PFSK-1 (cell line): ENCODE measurements around the gene SAA2.

Source experiments
- FOXP2 ChIP-seq: optimal IDR thresholded peaks from 2 replicates; pipeline ENCODE3; 2011; ENCODE audit warnings: borderline replicate concordance, control low read depth, inconsistent platforms; ENCODE audit not compliant: insufficient read depth; ENCODE audit errors: extremely low read length, extremely low read depth
- POLR2AphosphoS5 ChIP-seq: IDR thresholded peaks from 2 replicates; pipeline ENCODE4 v1.6.1; 2012; ENCODE audit warnings: low read depth, mild to moderate bottlenecking, control low read depth, low read length, moderate library complexity
- SIN3A ChIP-seq: IDR thresholded peaks from 2 replicates; pipeline ENCODE4 v1.6.1; 2012; ENCODE audit warnings: mild to moderate bottlenecking, low read length, moderate library complexity, borderline replicate concordance; ENCODE audit not compliant: insufficient read depth
- TAF1 ChIP-seq: IDR thresholded peaks from 2 replicates; pipeline ENCODE4 v1.6.1; 2012; ENCODE audit warnings: low read length, control low read depth, borderline replicate concordance; ENCODE audit not compliant: insufficient read depth
- TF ChIP-seq, protein P1 (sequence below), 2 experiments: IDR thresholded peaks; 2 replicates each; pipeline versions ENCODE4 v1.6.1 to v1.8.0; 2011 to 2012; ENCODE audit warnings: low read depth in 2 of 2, low read length in 2 of 2, control low read depth in 1 of 2, inconsistent platforms in 1 of 2, mild to moderate bottlenecking in 1 of 2, moderate library complexity in 1 of 2; ENCODE audit not compliant: insufficient read depth in 1 of 2

The SAA2 gene

DNA sequence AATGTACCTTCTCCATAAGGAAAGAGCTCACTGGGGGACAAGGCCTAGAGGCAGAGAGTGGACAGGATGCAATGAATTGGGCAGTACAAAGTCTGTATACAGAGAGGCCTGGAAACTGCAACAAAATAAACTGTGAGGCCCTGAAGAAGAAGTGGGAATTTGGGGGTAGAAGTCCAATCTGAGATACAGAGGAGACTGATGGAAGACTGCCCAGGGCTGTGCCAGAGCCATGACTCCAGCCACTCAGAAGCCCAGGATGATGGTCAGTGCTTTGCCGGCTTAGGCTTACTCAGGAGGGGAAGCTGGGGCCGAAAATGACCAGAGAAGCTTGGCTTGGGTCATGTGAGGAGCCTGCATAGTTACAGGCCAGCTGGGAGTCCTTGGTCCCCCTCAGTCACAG lies 17.6 kb downstream of the SAA2 start:
- TF ChIP-seq POLR2AphosphoS5 (no peak), TAF1 (no peak), FOXP2 (no peak), SIN3A (no peak)
- TF ChIP-seq, protein P1, sequence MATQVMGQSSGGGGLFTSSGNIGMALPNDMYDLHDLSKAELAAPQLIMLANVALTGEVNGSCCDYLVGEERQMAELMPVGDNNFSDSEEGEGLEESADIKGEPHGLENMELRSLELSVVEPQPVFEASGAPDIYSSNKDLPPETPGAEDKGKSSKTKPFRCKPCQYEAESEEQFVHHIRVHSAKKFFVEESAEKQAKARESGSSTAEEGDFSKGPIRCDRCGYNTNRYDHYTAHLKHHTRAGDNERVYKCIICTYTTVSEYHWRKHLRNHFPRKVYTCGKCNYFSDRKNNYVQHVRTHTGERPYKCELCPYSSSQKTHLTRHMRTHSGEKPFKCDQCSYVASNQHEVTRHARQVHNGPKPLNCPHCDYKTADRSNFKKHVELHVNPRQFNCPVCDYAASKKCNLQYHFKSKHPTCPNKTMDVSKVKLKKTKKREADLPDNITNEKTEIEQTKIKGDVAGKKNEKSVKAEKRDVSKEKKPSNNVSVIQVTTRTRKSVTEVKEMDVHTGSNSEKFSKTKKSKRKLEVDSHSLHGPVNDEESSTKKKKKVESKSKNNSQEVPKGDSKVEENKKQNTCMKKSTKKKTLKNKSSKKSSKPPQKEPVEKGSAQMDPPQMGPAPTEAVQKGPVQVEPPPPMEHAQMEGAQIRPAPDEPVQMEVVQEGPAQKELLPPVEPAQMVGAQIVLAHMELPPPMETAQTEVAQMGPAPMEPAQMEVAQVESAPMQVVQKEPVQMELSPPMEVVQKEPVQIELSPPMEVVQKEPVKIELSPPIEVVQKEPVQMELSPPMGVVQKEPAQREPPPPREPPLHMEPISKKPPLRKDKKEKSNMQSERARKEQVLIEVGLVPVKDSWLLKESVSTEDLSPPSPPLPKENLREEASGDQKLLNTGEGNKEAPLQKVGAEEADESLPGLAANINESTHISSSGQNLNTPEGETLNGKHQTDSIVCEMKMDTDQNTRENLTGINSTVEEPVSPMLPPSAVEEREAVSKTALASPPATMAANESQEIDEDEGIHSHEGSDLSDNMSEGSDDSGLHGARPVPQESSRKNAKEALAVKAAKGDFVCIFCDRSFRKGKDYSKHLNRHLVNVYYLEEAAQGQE (IDR thresholded peaks at IDR 0.05; ENCODE audit: insufficient read depth in 1 of 2, low read depth in 2 of 2, low read length in 2 of 2): no peak

DNA sequence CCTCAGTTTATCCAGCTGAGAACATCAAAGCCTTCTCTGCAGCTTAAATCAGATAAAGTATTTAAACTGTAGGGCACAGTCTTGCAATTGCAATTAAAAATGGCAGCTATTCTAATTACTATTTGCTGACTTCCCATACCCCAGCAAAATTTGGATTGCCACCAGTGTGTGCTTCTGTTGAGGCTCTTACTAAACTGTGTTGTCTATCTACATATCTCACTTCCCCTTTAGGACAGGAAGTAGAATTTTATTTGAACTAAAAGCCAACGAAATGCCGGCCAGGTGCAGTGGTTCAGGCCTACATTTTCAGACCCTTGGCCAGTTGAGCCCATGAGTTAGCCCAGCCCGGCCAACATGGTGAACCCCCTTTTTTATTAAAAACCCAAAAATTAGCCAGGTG lies 19.0 kb downstream of the SAA2 start:
- TF ChIP-seq, protein P1 (IDR thresholded peaks at IDR 0.05; ENCODE audit: insufficient read depth in 1 of 2, low read depth in 2 of 2, low read length in 2 of 2): no peak
- TF ChIP-seq SIN3A: no peak
- TF ChIP-seq TAF1: no peak
- TF ChIP-seq POLR2AphosphoS5: no peak
- no peak for TF ChIP-seq FOXP2

- TF ChIP-seq FOXP2 (no peak), SIN3A (no peak), TAF1 (no peak), POLR2AphosphoS5 (no peak)
- TF ChIP-seq, protein P1 (IDR thresholded peaks at IDR 0.05; ENCODE audit: insufficient read depth in 1 of 2, low read depth in 2 of 2, low read length in 2 of 2): no peak
Measured at GRCh38 chr11:18225913-18226312, 22.6 kb downstream of the SAA2 start.

DNA sequence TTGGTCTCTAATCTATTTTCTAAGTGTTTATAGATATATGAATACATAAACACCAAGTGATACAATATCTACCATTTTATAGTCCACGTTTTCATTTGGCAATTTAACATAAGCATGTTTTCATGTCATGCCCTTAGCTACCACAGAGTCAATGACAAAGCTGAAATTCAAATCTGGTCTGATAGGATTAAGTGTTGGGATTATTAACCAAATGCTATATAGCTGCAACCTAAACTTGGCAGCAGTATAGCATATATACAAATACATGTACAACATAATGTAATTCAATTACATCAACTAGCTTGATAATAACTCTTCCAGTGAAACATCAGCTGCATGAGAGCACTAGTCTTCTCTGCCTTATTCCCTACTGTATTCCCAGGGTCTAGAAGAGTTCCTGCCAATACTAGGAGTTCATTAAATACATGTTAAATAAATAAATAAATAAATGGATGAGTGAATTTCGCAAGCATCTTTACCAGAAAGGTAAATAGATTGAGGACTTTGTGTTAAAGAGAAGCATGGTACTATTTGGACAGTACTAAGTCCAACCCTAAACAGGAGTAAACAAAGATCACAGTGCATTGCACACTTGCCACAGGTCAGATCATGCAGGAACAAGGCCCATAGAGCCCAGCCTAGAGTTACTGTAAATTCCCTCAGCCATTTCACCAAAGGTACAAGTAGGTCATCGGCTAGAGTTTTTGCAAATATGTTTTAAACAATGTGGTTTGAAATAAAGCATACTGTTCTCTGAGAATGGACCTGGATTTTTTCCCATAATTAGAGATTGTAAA lies 24.7 kb downstream of the SAA2 start:
- TF ChIP-seq, protein P1 (IDR thresholded peaks at IDR 0.05; ENCODE audit: insufficient read depth in 1 of 2, low read depth in 2 of 2, low read length in 2 of 2): no peak
- no peak for TF ChIP-seq FOXP2
- TF ChIP-seq POLR2AphosphoS5: no peak
- TF ChIP-seq SIN3A: no peak
- TF ChIP-seq TAF1: no peak
